ENCODE measurements around the gene CLDN11. TPM values are rescaled to one million over a fixed set of nuclear protein-coding genes. Genes with fewer than 3 reads are reported as not detected.

Gene CLDN11
- total RNA-seq, 1 donor from 2014 or later: 0.70 TPM

DNA sequence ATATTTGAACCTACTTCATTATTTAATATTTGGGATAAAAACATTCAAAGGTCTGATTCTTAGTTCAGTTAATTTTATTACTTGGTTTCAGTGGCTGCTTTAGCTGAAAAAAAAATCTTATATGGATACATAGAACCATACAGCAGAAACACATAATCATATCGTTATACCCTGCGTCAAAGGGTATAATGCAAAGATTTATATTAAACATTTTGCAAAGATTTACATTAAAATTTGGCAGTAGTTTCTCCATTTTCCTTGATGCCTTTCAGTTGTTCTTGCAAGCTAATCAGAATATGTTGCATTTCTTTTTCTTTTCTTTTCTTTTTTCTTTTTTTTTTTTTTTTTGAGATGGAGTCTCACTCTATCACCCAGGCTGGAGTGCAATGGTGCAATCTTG lies 31.4 kb downstream of the CLDN11 start:
- H3K9me3 Mint-ChIP-seq (ENCODE audit: unreplicated experiment): no peaks in the 10 kb centered on the region

GRCh38 chr3:170454509-170454908 lies 35.8 kb downstream of the CLDN11 start:
- no peaks in the 10 kb centered on the region for H3K79me2 ChIP-seq (ENCODE audit: insufficient read depth, low read length)
- peaks cover 3% of the 10 kb centered on the region for H3K27me3 ChIP-seq (ENCODE audit: insufficient read depth, low read length)
- H3K4me1 Mint-ChIP-seq (ENCODE audit: low read depth, unreplicated experiment): no peaks in the 10 kb centered on the region
- no peaks in the 10 kb centered on the region for H3K36me3 ChIP-seq (ENCODE audit: insufficient read depth, low read length)
- DNase-seq (ENCODE audit: low read depth): no peak
- H3K4me3 Mint-ChIP-seq (ENCODE audit: unreplicated experiment): no peak overlapping the region
- peaks cover 2% of the 10 kb centered on the region for H3K9me3 Mint-ChIP-seq (ENCODE audit: unreplicated experiment)
- H3K9ac ChIP-seq (ENCODE audit: low read length): no peak overlapping the region
- no peaks in the 10 kb centered on the region for H3K9me3 ChIP-seq (ENCODE audit: insufficient read depth, low read depth, low read length)
- no peak overlapping the region for H3K4me2 ChIP-seq (ENCODE audit: low read length)
- no peaks in the 10 kb centered on the region for H3K4me1 ChIP-seq (ENCODE audit: insufficient read depth, low read length)
- H3K36me3 Mint-ChIP-seq (ENCODE audit: low read depth, unreplicated experiment): no peaks in the 10 kb centered on the region
- TF ChIP-seq CTCF (IDR thresholded peaks at IDR 0.05; ENCODE audit: insufficient read depth, low read depth, low read length) (no peak), EZH2 (IDR thresholded peaks at IDR 0.05; ENCODE audit: insufficient read depth, low read length) (no peak)
- no peak overlapping the region for H3K27ac Mint-ChIP-seq (ENCODE audit: unreplicated experiment)
- no peak overlapping the region for H3K4me3 ChIP-seq (ENCODE audit: insufficient read depth, low read depth, low read length)
- H4K20me1 ChIP-seq (ENCODE audit: insufficient read depth, low read length): no peaks in the 10 kb centered on the region
- H3K27ac ChIP-seq (ENCODE audit: low read depth, low read length): no peak overlapping the region
- H2AFZ ChIP-seq (ENCODE audit: low read depth, low read length): no peak overlapping the region
- no peak for FAIRE-seq
- peaks cover 13% of the 10 kb centered on the region for H3K27me3 Mint-ChIP-seq (ENCODE audit: low read depth, unreplicated experiment)

More for the DNA sequence above, 31.4 kb downstream of the CLDN11 start:
- Histone ChIP-seq H4K20me1 (ENCODE audit: insufficient read depth, low read length) (no peaks in the 10 kb centered on the region), H3K79me2 (ENCODE audit: insufficient read depth, low read length) (no peaks in the 10 kb centered on the region), H3K27me3 (ENCODE audit: insufficient read depth, low read length) (no peaks in the 10 kb centered on the region), H3K4me1 (ENCODE audit: insufficient read depth, low read length) (no peaks in the 10 kb centered on the region), H3K27ac (ENCODE audit: low read depth, low read length) (no peak overlapping the region), H3K4me3 (ENCODE audit: insufficient read depth, low read depth, low read length) (no peak overlapping the region), H3K36me3 (ENCODE audit: insufficient read depth, low read length) (no peaks in the 10 kb centered on the region), H3K4me2 (ENCODE audit: low read length) (no peak overlapping the region), H3K9me3 (ENCODE audit: insufficient read depth, low read depth, low read length) (no peaks in the 10 kb centered on the region), H3K9ac (ENCODE audit: low read length) (no peak overlapping the region), H2AFZ (ENCODE audit: low read depth, low read length) (no peak overlapping the region)
- H3K4me1 Mint-ChIP-seq (ENCODE audit: low read depth, unreplicated experiment): no peaks in the 10 kb centered on the region
- H3K27ac Mint-ChIP-seq (ENCODE audit: unreplicated experiment): no peak overlapping the region
- FAIRE-seq: no peak
- H3K27me3 Mint-ChIP-seq (ENCODE audit: low read depth, unreplicated experiment): peaks cover 15% of the 10 kb centered on the region
- no peak for DNase-seq (ENCODE audit: low read depth)
- H3K4me3 Mint-ChIP-seq (ENCODE audit: unreplicated experiment): no peak overlapping the region
- no peak for TF ChIP-seq EZH2 (IDR thresholded peaks at IDR 0.05; ENCODE audit: insufficient read depth, low read length)
- no peak for TF ChIP-seq CTCF (IDR thresholded peaks at IDR 0.05; ENCODE audit: insufficient read depth, low read depth, low read length)
- H3K36me3 Mint-ChIP-seq (ENCODE audit: low read depth, unreplicated experiment): no peaks in the 10 kb centered on the region

DNA sequence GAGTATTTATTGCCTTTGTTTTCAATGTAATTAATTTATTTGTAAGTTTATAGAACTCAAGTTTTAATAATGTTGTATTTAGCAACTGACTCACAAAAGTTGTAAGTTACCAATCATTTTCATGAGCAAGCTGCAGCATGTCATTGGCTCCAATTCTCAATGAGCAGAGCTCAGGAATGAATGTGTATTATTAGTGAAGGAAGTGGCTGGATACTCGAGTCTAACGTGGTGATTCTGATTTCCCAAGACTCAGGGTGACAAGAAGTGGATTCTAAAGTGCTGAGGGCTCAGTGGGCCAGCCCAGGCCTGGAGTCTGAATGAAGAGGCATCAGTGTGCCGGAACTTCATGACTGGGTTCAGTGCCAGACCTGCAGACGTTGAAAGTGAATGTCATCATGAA lies 39.6 kb downstream of the CLDN11 start:
- Histone ChIP-seq H3K36me3 (ENCODE audit: insufficient read depth, low read length) (no peaks in the 10 kb centered on the region), H2AFZ (ENCODE audit: low read depth, low read length) (no peak overlapping the region), H3K4me2 (ENCODE audit: low read length) (no peak overlapping the region), H4K20me1 (ENCODE audit: insufficient read depth, low read length) (no peaks in the 10 kb centered on the region), H3K27ac (ENCODE audit: low read depth, low read length) (no peak overlapping the region), H3K9me3 (ENCODE audit: insufficient read depth, low read depth, low read length) (no peaks in the 10 kb centered on the region), H3K4me3 (ENCODE audit: insufficient read depth, low read depth, low read length) (no peak overlapping the region), H3K9ac (ENCODE audit: low read length) (no peak overlapping the region), H3K79me2 (ENCODE audit: insufficient read depth, low read length) (no peaks in the 10 kb centered on the region), H3K27me3 (ENCODE audit: insufficient read depth, low read length) (peaks cover 3% of the 10 kb centered on the region), H3K4me1 (ENCODE audit: insufficient read depth, low read length) (no peaks in the 10 kb centered on the region)
- peaks cover 30% of the 10 kb centered on the region for H3K27me3 Mint-ChIP-seq (ENCODE audit: low read depth, unreplicated experiment)
- H3K9me3 Mint-ChIP-seq (ENCODE audit: unreplicated experiment): peaks cover 2% of the 10 kb centered on the region
- no peaks in the 10 kb centered on the region for H3K4me1 Mint-ChIP-seq (ENCODE audit: low read depth, unreplicated experiment)
- no peak overlapping the region for H3K4me3 Mint-ChIP-seq (ENCODE audit: unreplicated experiment)
- no peak overlapping the region for H3K27ac Mint-ChIP-seq (ENCODE audit: unreplicated experiment)
- FAIRE-seq: no peak
- TF ChIP-seq EZH2 (IDR thresholded peaks at IDR 0.05; ENCODE audit: insufficient read depth, low read length) (no peak), CTCF (IDR thresholded peaks at IDR 0.05; ENCODE audit: insufficient read depth, low read depth, low read length) (no peak)
- DNase-seq (ENCODE audit: low read depth): no peak
- no peaks in the 10 kb centered on the region for H3K36me3 Mint-ChIP-seq (ENCODE audit: low read depth, unreplicated experiment)
